HEK293T (cell line): ENCODE measurements around the gene PIERCE2.
A peak's percentile ranks its signal among the peaks of the same experiment; 100 is the strongest.
"Not testable (repeated sequence)": the region's sequence is repeated elsewhere in the genome, so short reads cannot be mapped to it uniquely, and the experiment has no call there.

Source experiments
- CTCF ChIA-PET: fragments of 350-600 bp; formaldehyde crosslinking; extraction: SDS; loops from one replicate; lab custom pipeline; 2021; ENCODE audit warnings: antibody characterized with exemption, inconsistent platforms; lab: Yijun Ruan, JAX
- POLR2A ChIA-PET: fragments of 350-600 bp; formaldehyde crosslinking; extraction: SDS; loops from one replicate; lab custom pipeline; 2020; ENCODE audit warnings: antibody characterized with exemption, inconsistent platforms; lab: Yijun Ruan, JAX
- DNase-seq: peaks from one replicate; pipeline ENCODE4 v3.0.0; 2012; ENCODE audit warnings: mixed read lengths; ENCODE audit errors: extremely low spot score
- ARNT ChIP-seq: fragments of 450-650 bp; IDR thresholded peaks from 2 replicates; pipeline ENCODE4 v1.6.1; 2017; ENCODE audit warnings: mild to moderate bottlenecking
- BHLHE40 ChIP-seq: fragments of 450-650 bp; IDR thresholded peaks from 2 replicates; pipeline ENCODE4 v1.6.1; 2016; ENCODE audit warnings: mild to moderate bottlenecking, moderate library complexity, borderline replicate concordance
- CTBP1 ChIP-seq: fragments of 450-650 bp; IDR thresholded peaks from 2 replicates; pipeline ENCODE4 v1.6.1; 2016; ENCODE audit warnings: borderline replicate concordance
- ELF4 ChIP-seq: fragments of 450-650 bp; IDR thresholded peaks from 2 replicates; pipeline ENCODE4 v1.6.1; 2017; ENCODE audit warnings: antibody characterized with exemption
- FOXA1 ChIP-seq: fragments of 450-650 bp; IDR thresholded peaks from 2 replicates; pipeline ENCODE4 v1.6.1; 2016; ENCODE audit warnings: mild to moderate bottlenecking
- FOXK2 ChIP-seq: fragments of 450-650 bp; IDR thresholded peaks from 2 replicates; pipeline ENCODE4 v1.6.1; 2016; ENCODE audit warnings: mild to moderate bottlenecking
- FOXM1 ChIP-seq: fragments of 450-650 bp; IDR thresholded peaks from 2 replicates; pipeline ENCODE4 v1.6.1; 2017; ENCODE audit warnings: mild to moderate bottlenecking, borderline replicate concordance
- HDGF ChIP-seq: fragments of 450-650 bp; IDR thresholded peaks from 2 replicates; pipeline ENCODE4 v1.6.1; 2017; ENCODE audit warnings: antibody characterized with exemption, borderline replicate concordance
- L3MBTL2 ChIP-seq: fragments of 450-650 bp; conservative IDR thresholded peaks from 2 replicates; pipeline ENCODE4 v1.6.1; 2016; ENCODE audit warnings: mild to moderate bottlenecking
- LEF1 ChIP-seq: fragments of 450-650 bp; IDR thresholded peaks from 2 replicates; pipeline ENCODE4 v1.6.1; 2017; ENCODE audit warnings: mild to moderate bottlenecking, borderline replicate concordance
- NFRKB ChIP-seq: fragments of 450-650 bp; IDR thresholded peaks from 2 replicates; pipeline ENCODE4 v1.6.1; 2016; ENCODE audit warnings: mild to moderate bottlenecking, moderate library complexity
- PKNOX1 ChIP-seq: fragments of 450-650 bp; IDR thresholded peaks from 2 replicates; pipeline ENCODE4 v1.6.1; 2016
- SP1 ChIP-seq: fragments of 450-650 bp; IDR thresholded peaks from 2 replicates; pipeline ENCODE4 v1.6.1; 2017
- SUZ12 ChIP-seq: fragments of 450-650 bp; IDR thresholded peaks from 2 replicates; pipeline ENCODE4 v1.6.1; 2016; ENCODE audit warnings: mild to moderate bottlenecking
- TARDBP ChIP-seq: fragments of 450-650 bp; IDR thresholded peaks from 2 replicates; pipeline ENCODE4 v1.6.1; 2016
- ZNF384 ChIP-seq: fragments of 450-650 bp; IDR thresholded peaks from 2 replicates; pipeline ENCODE4 v1.6.1; 2016

Gene PIERCE2

DNA sequence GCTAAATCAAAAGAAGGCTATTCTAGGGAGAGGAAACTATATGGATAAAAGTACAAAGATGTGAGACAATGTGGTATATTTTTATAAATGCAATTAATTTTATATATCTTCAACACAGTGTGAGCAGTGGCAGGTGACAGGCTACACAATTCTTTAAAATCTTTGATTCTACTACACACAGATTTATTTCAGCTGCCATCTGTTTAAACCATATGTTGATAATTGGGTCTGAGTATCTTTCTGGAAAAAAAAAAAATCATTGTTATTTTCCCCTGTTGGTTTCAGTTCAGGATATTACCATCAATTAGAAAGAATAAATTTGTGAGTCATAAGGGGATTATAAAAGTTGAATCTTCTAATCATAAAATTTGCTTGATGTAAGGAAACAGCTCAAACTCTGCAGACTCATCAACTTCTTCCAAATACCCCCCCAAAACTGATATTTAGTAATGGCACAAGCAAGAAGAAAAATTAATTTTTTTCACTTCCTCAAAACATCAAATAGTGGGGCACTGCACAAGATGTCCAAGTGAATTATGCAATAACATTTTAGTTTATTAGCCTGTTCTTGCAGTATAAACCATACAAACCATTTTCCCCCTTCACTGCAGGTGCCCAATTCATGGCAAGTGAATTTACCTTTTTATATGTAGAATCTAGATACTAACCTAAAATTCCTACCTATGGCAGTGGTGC is 12.0 kb downstream of the PIERCE2 start:
- CTCF ChIA-PET = interaction anchor here (1.0 kb wide), 1 partner anchor 19 kb away, joined by 5 read pairs; no protein-coding TSS in a partner anchor
- POLR2A ChIA-PET = no interaction called here
- no peak for TF ChIP-seq TARDBP
- DNase-seq = no peak

GRCh38 chr15:55422089-55422488 is 13.8 kb downstream of the PIERCE2 start:
- TF ChIP-seq ZNF384 (no peak), NFRKB (no peak), LEF1 (no peak), BHLHE40 (no peak), PKNOX1 (no peak), ARNT (no peak), FOXM1 (no peak), FOXK2 (no peak), L3MBTL2 (no peak), HDGF (no peak), SUZ12 (no peak), FOXA1 (no peak), SP1 (no peak)
- CTCF ChIA-PET = no interaction called here
- DNase-seq = no peak
- POLR2A ChIA-PET = no interaction called here

GRCh38 chr15:55434989-55435825 is 26.9 kb downstream of the PIERCE2 start:
- peak; percentile 20 for DNase-seq
- TF ChIP-seq TARDBP (no peak), SUZ12 (no peak), FOXA1 (no peak), CTBP1 (no peak), ARNT (no peak), SP1 (no peak), BHLHE40 (no peak), HDGF (no peak)
- POLR2A ChIA-PET = interaction anchor here (1.5 kb wide), 1 partner anchor 117 kb away, joined by 5 read pairs; the partner anchor contains the start of genes PIGB and PIGBOS1
- CTCF ChIA-PET = interaction anchor here (0.6 to 0.9 kb wide), 5 partner anchors 18 to 1011 kb away, joined by 3 to 5 read pairs (median 4); no protein-coding TSS in a partner anchor

- CTCF ChIA-PET, DNase-seq, POLR2A ChIA-PET: not testable (repeated sequence)
These were observed 34.8 kb downstream of the PIERCE2 start for GRCh38 chr15:55443141-55443540.

DNA sequence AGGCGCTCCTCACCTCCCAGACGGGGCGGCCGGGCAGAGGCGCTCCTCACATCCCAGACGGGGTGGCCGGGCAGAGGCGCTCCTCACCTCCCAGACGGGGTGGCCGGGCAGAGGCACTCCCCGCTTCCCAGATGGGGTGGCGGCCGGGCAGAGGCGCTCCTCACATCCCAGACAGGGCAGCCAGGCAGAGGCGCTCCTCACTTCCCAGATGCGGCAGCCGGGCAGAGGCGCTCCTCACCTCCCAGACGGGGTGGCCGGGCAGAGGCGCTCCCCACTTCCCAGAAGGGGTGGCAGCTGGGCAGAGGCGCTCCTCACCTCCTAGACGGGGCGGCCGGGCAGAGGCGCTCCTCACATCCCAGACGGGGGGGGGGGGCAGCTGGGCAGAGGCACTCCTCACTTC is 37.6 kb downstream of the PIERCE2 start:
- DNase-seq, CTCF ChIA-PET: not testable (repeated sequence)

GRCh38 chr15:55446379-55447029 is 38.2 kb downstream of the PIERCE2 start:
- POLR2A ChIA-PET, DNase-seq, CTCF ChIA-PET: not testable (repeated sequence)

More for the DNA sequence above, 37.6 kb downstream of the PIERCE2 start:
- POLR2A ChIA-PET = not testable (repeated sequence)

DNA sequence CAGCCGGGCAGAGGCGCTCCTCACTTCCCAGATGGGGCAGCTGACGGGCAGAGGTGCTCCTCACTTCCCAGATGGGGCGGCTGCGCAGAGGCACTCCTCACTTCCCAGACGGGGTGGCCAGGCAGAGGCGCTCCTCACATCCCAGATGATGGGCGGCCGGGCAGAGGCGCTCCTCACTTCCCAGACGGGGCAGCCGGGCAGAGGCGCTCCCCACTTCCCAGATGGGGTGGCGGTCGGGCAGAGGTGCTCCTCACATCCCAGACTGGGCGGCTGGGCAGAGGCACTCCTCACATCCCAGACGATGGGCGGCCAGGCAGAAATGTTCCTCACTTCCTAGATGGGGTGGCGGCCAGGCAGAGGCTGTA is 38.7 kb downstream of the PIERCE2 start:
- CTCF ChIA-PET, POLR2A ChIA-PET, DNase-seq: not testable (repeated sequence)

- TF ChIP-seq ZNF384 (no peak), HDGF (no peak), FOXA1 (no peak), SP1 (no peak), FOXM1 (no peak), LEF1 (no peak), ELF4 (no peak)
- no peak for DNase-seq
- CTCF ChIA-PET = no interaction called here
- POLR2A ChIA-PET = no interaction called here
These were observed 49.2 kb downstream of the PIERCE2 start for GRCh38 chr15:55457401-55458022.
